Glomerular endothelial cell (primary cell): Measurements from ENCODE around the gene ERCC5. TPM values are rescaled to one million over a fixed set of nuclear protein-coding genes. Genes with fewer than 3 reads are reported as not detected.

Source experiments
- DNase-seq: peaks from one replicate; pipeline ENCODE4 v3.0.0-alpha.2; 2011; ENCODE audit warnings: low read depth, low spot score; ENCODE audit errors: extremely low read depth
- total RNA-seq: library from RNA; depleted of rRNA; stranded (reverse); fragments of >200 nt; gene quantifications from 2 replicates; pipeline ENCODE4 v1.2.3, GENCODE V29; 2015

ERCC5 gene
- total RNA-seq, 1 donor from 2014 or later = 48.5 TPM

GRCh38 chr13:102914339-102914930 lies 68.6 kb downstream of the ERCC5 start:
- DNase-seq = no peak

GRCh38 chr13:102915393-102915930 lies 69.6 kb downstream of the ERCC5 start:
- no peak for DNase-seq

GRCh38 chr13:102917019-102917418 lies 71.2 kb downstream of the ERCC5 start:
- DNase-seq = no peak

- no peak for DNase-seq
Measured at GRCh38 chr13:102922184-102922583, 76.4 kb downstream of the ERCC5 start.

Other genes with a start within 250 kb of the ERCC5 start
- 46.1 and 47.8 TPM in 2 replicates for gene TPP2, start 249.0 kb upstream of the ERCC5 start, total RNA-seq
- not detected in 2 replicates for gene METTL21C, start 151.0 kb upstream of the ERCC5 start, total RNA-seq
- 13.1 and 20.4 TPM in 2 replicates for gene TEX30, start 72.2 kb upstream of the ERCC5 start, total RNA-seq
- 20.6 and 22.1 TPM in 2 replicates for gene POGLUT2, start 47.1 kb upstream of the ERCC5 start, total RNA-seq
- 15.5 and 17.6 TPM in 2 replicates for gene BIVM, start 46.9 kb upstream of the ERCC5 start, total RNA-seq
- gene SLC10A2, start 220.4 kb downstream of the ERCC5 start, total RNA-seq = not detected in 2 replicates